H9 (cell line): ENCODE measurements around the gene MICAL3. TPM values are rescaled to one million over a fixed set of nuclear protein-coding genes. Genes with fewer than 3 reads are reported as not detected.

Source experiments
- DNase-seq: peaks from one replicate; pipeline ENCODE4 v3.0.0-alpha.2; 2017
- H2AFZ ChIP-seq: one replicate; pipeline ENCODE4 v1.6.1; 2013; ENCODE audit warnings: mild to moderate bottlenecking, low read length, control low read depth, moderate library complexity
- H2AK5ac ChIP-seq: 2 replicates; pipeline ENCODE4 v1.6.1; 2013; ENCODE audit warnings: low read length, control low read depth, mixed read lengths; ENCODE audit not compliant: insufficient read length
- H2BK120ac ChIP-seq: one replicate; pipeline ENCODE4 v1.6.1; 2013; ENCODE audit warnings: low read depth, mild to moderate bottlenecking, low read length, control low read depth, inconsistent platforms; ENCODE audit not compliant: poor library complexity, severe bottlenecking
- H2BK12ac ChIP-seq: 2 replicates; pipeline ENCODE4 v1.6.1; 2013; ENCODE audit warnings: low read length, control low read depth, mixed read lengths, low read depth; ENCODE audit not compliant: insufficient read length
- H2BK15ac ChIP-seq: 2 replicates; pipeline ENCODE4 v1.6.1; 2013; ENCODE audit warnings: low read depth, low read length, control low read depth
- H2BK20ac ChIP-seq: one replicate; pipeline ENCODE4 v1.6.1; 2013; ENCODE audit warnings: low read depth, mild to moderate bottlenecking, low read length, control low read depth, inconsistent platforms; ENCODE audit not compliant: poor library complexity, severe bottlenecking
- H2BK5ac ChIP-seq: 2 replicates; pipeline ENCODE4 v1.6.1; 2013; ENCODE audit warnings: low read length, control low read depth, mixed read lengths; ENCODE audit not compliant: insufficient read length
- H3K14ac ChIP-seq: 2 replicates; pipeline ENCODE4 v1.6.1; 2013; ENCODE audit warnings: low read length, control low read depth; ENCODE audit not compliant: insufficient read depth
- H3K18ac ChIP-seq: 2 replicates; pipeline ENCODE4 v1.6.1; 2013; ENCODE audit warnings: low read depth, mild to moderate bottlenecking, mixed read lengths, low read length, control low read depth; ENCODE audit not compliant: insufficient read length
- H3K23ac ChIP-seq: 2 replicates; pipeline ENCODE4 v1.6.1; 2013; ENCODE audit warnings: low read length, control low read depth, mixed read lengths, low read depth; ENCODE audit not compliant: insufficient read length
- H3K23me2 ChIP-seq: 2 replicates; pipeline ENCODE4 v1.6.1; 2013; ENCODE audit warnings: low read depth, mild to moderate bottlenecking, mixed read lengths, low read length, control low read depth; ENCODE audit not compliant: insufficient read length, poor library complexity, severe bottlenecking
- H3K27ac ChIP-seq: 2 replicates; pipeline ENCODE4 v1.5.1; 2013; ENCODE audit warnings: low read length, control low read depth, mixed read lengths, low read depth; ENCODE audit not compliant: insufficient read length
- H3K27me3 ChIP-seq: 2 replicates; pipeline ENCODE4 v1.6.1; 2013; ENCODE audit warnings: low read length, control low read depth, inconsistent platforms; ENCODE audit not compliant: insufficient read depth
- H3K4ac ChIP-seq: 2 replicates; pipeline ENCODE4 v1.6.1; 2013; ENCODE audit warnings: low read depth, mild to moderate bottlenecking, control low read depth, inconsistent platforms, low read length, moderate library complexity
- H3K4me1 ChIP-seq: 2 replicates; pipeline ENCODE4 v1.6.1; 2013; ENCODE audit warnings: low read length, control low read depth, inconsistent platforms; ENCODE audit not compliant: insufficient read depth
- H3K4me2 ChIP-seq: 2 replicates; pipeline ENCODE4 v1.6.1; 2013; ENCODE audit warnings: low read length, control low read depth, mixed read lengths; ENCODE audit not compliant: insufficient read length, insufficient read depth
- H3K56ac ChIP-seq: 2 replicates; pipeline ENCODE4 v1.6.1; 2013; ENCODE audit warnings: low read depth, mild to moderate bottlenecking, mixed read lengths, low read length, control low read depth; ENCODE audit not compliant: insufficient read length
- H3K79me1 ChIP-seq: 2 replicates; pipeline ENCODE4 v1.6.1; 2013; ENCODE audit warnings: low read depth, mild to moderate bottlenecking, moderate library complexity, low read length, control low read depth, inconsistent platforms; ENCODE audit not compliant: insufficient read depth, poor library complexity, severe bottlenecking
- H3K79me2 ChIP-seq: 2 replicates; pipeline ENCODE4 v1.6.1; 2013; ENCODE audit warnings: low read length, control low read depth, inconsistent platforms; ENCODE audit not compliant: insufficient read depth
- H3K9ac ChIP-seq: 2 replicates; pipeline ENCODE4 v1.6.1; 2013; ENCODE audit warnings: low read length, control low read depth, mixed read lengths; ENCODE audit not compliant: insufficient read length; ENCODE audit errors: extremely low read depth
- H3K9me3 ChIP-seq: one replicate; pipeline ENCODE4 v1.6.1; 2013; ENCODE audit warnings: low read depth, low read length, inconsistent platforms; ENCODE audit not compliant: control insufficient read depth
- H3T11ph ChIP-seq: one replicate; pipeline ENCODE4 v1.6.1; 2013; ENCODE audit warnings: mild to moderate bottlenecking, low read length, control low read depth, inconsistent platforms
- H4K20me1 ChIP-seq: one replicate; pipeline ENCODE4 v1.6.1; 2013; ENCODE audit not compliant: control insufficient read depth, insufficient read length, insufficient read depth
- H4K5ac ChIP-seq: 2 replicates; pipeline ENCODE4 v1.6.1; 2013; ENCODE audit warnings: low read depth, mild to moderate bottlenecking, mixed read lengths, low read length, control low read depth; ENCODE audit not compliant: insufficient read length
- H4K8ac ChIP-seq: replicated peaks from 2 replicates; pipeline ENCODE4 v1.6.1; 2013; ENCODE audit warnings: low read length, control low read depth, mixed read lengths, low read depth; ENCODE audit not compliant: insufficient read length
- H4K91ac ChIP-seq: 2 replicates; pipeline ENCODE4 v1.6.1; 2013; ENCODE audit warnings: low read depth, mild to moderate bottlenecking, moderate library complexity, mixed read lengths, low read length, control low read depth; ENCODE audit not compliant: insufficient read length
- H3K27ac Mint-ChIP-seq, 3 experiments: 2 replicates in 2 of 3; 3 replicates in 1 of 3; pipeline ENCODE4 v1.8.0; 2020 to 2021; ENCODE audit warnings: mixed read lengths in 3 of 3, mild to moderate bottlenecking in 1 of 3, moderate library complexity in 1 of 3
- H3K27me3 Mint-ChIP-seq: 2 replicates; pipeline ENCODE4 v1.8.0; 2021; ENCODE audit warnings: low read depth, mild to moderate bottlenecking, moderate library complexity, mixed read lengths
- H3K36me3 Mint-ChIP-seq, 3 experiments: 2 replicates in 2 of 3; 3 replicates in 1 of 3; pipeline ENCODE4 v1.8.0; 2020 to 2021; ENCODE audit warnings: low read depth in 3 of 3, mixed read lengths in 3 of 3; ENCODE audit not compliant: insufficient read depth in 1 of 3
- H3K4me1 Mint-ChIP-seq, 2 experiments: 2 replicates each; pipeline ENCODE4 v1.8.0; 2020; ENCODE audit warnings: mixed read lengths in 2 of 2
- H3K4me3 Mint-ChIP-seq, 2 experiments: 2 replicates in 1 of 2; 3 replicates in 1 of 2; pipeline ENCODE4 v1.8.0; 2020 to 2021; ENCODE audit warnings: mild to moderate bottlenecking in 2 of 2, mixed read lengths in 2 of 2, moderate library complexity in 1 of 2
- H3K9me3 Mint-ChIP-seq, 2 experiments: 2 replicates in 1 of 2; 3 replicates in 1 of 2; pipeline ENCODE4 v1.8.0; 2020; ENCODE audit warnings: mild to moderate bottlenecking in 2 of 2, mixed read lengths in 2 of 2, moderate library complexity in 1 of 2
- WGBS: extraction: QIAGEN DNeasy Blood & Tissue Kit; methylation state at CpG from one replicate; pipeline ENCODE4 v1.1.7; 2013; ENCODE audit warnings: missing lambda C conversion rate, low lambda C conversion rate, mixed read lengths; ENCODE audit not compliant: insufficient read length; ENCODE audit errors: extremely low coverage; 5-methylcytosine and 5-hydroxymethylcytosine counted together
- total RNA-seq: library from RNA; stranded (reverse); gene quantifications from 2 replicates; pipeline ENCODE4 v1.2.1, GENCODE V29; 2021
- TF ChIP-seq, protein P1 (sequence below): fragments of 200-600 bp; sonication (generic); conservative IDR thresholded peaks from 3 replicates; pipeline ENCODE4 v1.8.0; 2021; ENCODE audit warnings: antibody characterized with exemption, mild to moderate bottlenecking

Gene MICAL3
- total RNA-seq, 1 experiment from 2014 or later: 50.2 TPM

DNA sequence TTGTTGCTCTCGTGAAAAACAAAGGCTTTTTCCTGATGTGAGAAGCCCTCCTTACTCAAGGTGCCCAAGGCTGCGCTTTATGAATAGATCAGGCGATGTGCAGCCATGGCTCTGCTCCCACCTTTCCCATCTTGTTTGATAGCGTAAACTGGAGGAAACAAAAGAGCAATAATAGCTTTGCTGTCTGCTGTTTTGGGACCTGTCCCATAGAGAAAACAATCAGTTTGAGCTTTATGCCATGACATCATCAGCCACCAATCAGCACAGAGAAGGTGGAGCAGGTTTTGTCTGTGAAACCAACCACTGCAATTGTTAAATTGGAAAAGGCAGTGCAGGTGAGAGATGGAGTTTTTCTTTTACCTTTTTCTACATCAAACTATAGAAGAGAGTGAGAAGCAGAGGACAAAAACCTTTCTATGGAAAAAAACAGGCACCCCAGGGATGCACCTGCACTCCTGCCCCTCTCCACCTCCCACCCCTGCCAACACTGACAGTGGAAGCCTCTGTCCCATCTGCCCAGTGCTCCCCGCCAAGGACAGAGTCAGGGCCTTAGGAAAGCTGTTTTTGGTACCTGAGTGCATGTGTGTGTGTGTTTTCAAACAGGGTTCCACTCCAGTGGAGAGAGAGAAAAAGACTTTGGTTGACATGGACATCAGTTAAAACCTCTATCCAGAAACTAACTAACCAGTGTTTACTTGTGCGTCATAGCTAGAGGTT, 80.7 kb downstream of the MICAL3 start:
- no peak overlapping the region for H2AFZ ChIP-seq
- H4K20me1 ChIP-seq: no peaks in the 10 kb centered on the region
- no peak overlapping the region for H2BK12ac ChIP-seq
- H3K23me2 ChIP-seq: no peaks in the 10 kb centered on the region
- H3K14ac ChIP-seq: no peak overlapping the region; the same call in 1 of the 2 replicates
- no peak overlapping the region for H4K8ac ChIP-seq
- H3K27ac ChIP-seq: no peak overlapping the region
- H2BK5ac ChIP-seq: no peak overlapping the region
- no peaks in the 10 kb centered on the region for H3K9me3 ChIP-seq
- H3K9ac ChIP-seq: no peak overlapping the region
- H2BK120ac ChIP-seq: no peak overlapping the region
- no peak overlapping the region for H2BK20ac ChIP-seq
- H3K23ac ChIP-seq: no peak overlapping the region
- no peak overlapping the region for H4K5ac ChIP-seq
- H3K27me3 ChIP-seq: no peaks in the 10 kb centered on the region
- H2BK15ac ChIP-seq: no peak overlapping the region
- no peak overlapping the region for H3K4ac ChIP-seq
- peak overlapping the region; percentile 64 to 93 (median 76); a peak in 4 of 7 replicates for H3K27ac Mint-ChIP-seq
- H3K36me3 Mint-ChIP-seq: no peaks in the 10 kb centered on the region
- no peak overlapping the region for H3K4me3 Mint-ChIP-seq
- no peak overlapping the region for H4K91ac ChIP-seq
- H3K9me3 Mint-ChIP-seq: no peaks in the 10 kb centered on the region
- no peak overlapping the region for H3K18ac ChIP-seq
- no peak overlapping the region for H2AK5ac ChIP-seq
- DNase-seq: no peak
- H3K79me1 ChIP-seq: peaks cover 13% of the 10 kb centered on the region
- H3K27me3 Mint-ChIP-seq: no peaks in the 10 kb centered on the region
- peaks cover 60 to 84% of the 10 kb centered on the region in 2 experiments for H3K4me1 Mint-ChIP-seq
- no peak overlapping the region for H3T11ph ChIP-seq
- WGBS: no CpG with 5 or more reads among the region's 6 CpGs
- no peak overlapping the region for H3K4me2 ChIP-seq
- peaks cover 11% of the 10 kb centered on the region; the same call in 1 of the 2 replicates for H3K4me1 ChIP-seq
- TF ChIP-seq, protein P1, sequence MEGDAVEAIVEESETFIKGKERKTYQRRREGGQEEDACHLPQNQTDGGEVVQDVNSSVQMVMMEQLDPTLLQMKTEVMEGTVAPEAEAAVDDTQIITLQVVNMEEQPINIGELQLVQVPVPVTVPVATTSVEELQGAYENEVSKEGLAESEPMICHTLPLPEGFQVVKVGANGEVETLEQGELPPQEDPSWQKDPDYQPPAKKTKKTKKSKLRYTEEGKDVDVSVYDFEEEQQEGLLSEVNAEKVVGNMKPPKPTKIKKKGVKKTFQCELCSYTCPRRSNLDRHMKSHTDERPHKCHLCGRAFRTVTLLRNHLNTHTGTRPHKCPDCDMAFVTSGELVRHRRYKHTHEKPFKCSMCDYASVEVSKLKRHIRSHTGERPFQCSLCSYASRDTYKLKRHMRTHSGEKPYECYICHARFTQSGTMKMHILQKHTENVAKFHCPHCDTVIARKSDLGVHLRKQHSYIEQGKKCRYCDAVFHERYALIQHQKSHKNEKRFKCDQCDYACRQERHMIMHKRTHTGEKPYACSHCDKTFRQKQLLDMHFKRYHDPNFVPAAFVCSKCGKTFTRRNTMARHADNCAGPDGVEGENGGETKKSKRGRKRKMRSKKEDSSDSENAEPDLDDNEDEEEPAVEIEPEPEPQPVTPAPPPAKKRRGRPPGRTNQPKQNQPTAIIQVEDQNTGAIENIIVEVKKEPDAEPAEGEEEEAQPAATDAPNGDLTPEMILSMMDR: no peak
- H3K79me2 ChIP-seq: peaks cover under 1% of the 10 kb centered on the region; the same call in 1 of the 2 replicates
- no peak overlapping the region for H3K56ac ChIP-seq
